ENCODE results near the gene LIG1.

DNA sequence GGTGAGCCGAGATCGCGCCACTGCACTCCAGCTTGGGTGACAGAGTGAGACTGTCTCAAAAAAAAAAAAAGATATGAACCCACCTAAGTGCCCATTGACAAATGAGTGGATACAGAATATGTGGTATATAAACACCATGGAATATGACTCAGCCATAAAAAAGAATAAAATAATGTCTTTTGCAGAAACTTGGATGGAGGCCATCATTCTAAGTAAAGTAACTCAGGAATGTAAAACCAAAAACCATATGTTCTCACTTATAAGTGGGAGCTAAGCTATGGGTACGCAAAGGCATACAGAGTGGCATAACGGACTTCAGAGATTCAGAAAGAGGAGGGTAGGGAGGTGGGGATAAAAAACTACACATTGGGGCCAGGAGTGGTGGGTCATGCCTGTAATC, 89.0 kb downstream of the LIG1 start:
- TF ChIP-seq, protein P1, sequence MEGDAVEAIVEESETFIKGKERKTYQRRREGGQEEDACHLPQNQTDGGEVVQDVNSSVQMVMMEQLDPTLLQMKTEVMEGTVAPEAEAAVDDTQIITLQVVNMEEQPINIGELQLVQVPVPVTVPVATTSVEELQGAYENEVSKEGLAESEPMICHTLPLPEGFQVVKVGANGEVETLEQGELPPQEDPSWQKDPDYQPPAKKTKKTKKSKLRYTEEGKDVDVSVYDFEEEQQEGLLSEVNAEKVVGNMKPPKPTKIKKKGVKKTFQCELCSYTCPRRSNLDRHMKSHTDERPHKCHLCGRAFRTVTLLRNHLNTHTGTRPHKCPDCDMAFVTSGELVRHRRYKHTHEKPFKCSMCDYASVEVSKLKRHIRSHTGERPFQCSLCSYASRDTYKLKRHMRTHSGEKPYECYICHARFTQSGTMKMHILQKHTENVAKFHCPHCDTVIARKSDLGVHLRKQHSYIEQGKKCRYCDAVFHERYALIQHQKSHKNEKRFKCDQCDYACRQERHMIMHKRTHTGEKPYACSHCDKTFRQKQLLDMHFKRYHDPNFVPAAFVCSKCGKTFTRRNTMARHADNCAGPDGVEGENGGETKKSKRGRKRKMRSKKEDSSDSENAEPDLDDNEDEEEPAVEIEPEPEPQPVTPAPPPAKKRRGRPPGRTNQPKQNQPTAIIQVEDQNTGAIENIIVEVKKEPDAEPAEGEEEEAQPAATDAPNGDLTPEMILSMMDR (IDR thresholded peaks at IDR 0.05): no peak
- TF ChIP-seq POLR2A (IDR thresholded peaks at IDR 0.05): no peak
